LNCaP clone FGC (cell line): ENCODE results near the gene PRPF19.

Experiments
- DNase-seq: peaks from one replicate; pipeline ENCODE4 v3.0.0-alpha.2; 2011; ENCODE audit warnings: low read depth
- H3K4me3 ChIP-seq: 2 replicates; pipeline ENCODE4 v1.5.1; 2011; ENCODE audit warnings: mild to moderate bottlenecking, low read depth, low read length, control low read depth
- CTCF ChIP-seq: IDR thresholded peaks from 2 replicates; pipeline ENCODE4 v1.5.1; 2012; ENCODE audit warnings: mild to moderate bottlenecking; ENCODE audit not compliant: control insufficient read depth, insufficient read depth; ENCODE audit errors: extremely low read depth

The PRPF19 gene

GRCh38 chr11:60924110-60924905, 17.9 kb upstream of the PRPF19 start, which contains the start of gene TMEM132A:
Gene TMEM132A, plus strand, starts transcription at chr11:60924460. Its CDS starts 174 bp downstream, at chr11:60924634.
- TF ChIP-seq CTCF: peak; percentile 0; the same call in 1 of the 2 replicates
- peak within 1 kb of the TSS; percentile 85 for H3K4me3 ChIP-seq
- peak; percentile 65 for DNase-seq

GRCh38 chr11:60923800-60924109, 17.4 kb upstream of the PRPF19 start:
- no peak for DNase-seq
- no peak for TF ChIP-seq CTCF
- H3K4me3 ChIP-seq: peak overlapping the region; percentile 85

GRCh38 chr11:60923326-60923725, 16.9 kb upstream of the PRPF19 start:
- TF ChIP-seq CTCF: no peak
- no peak for DNase-seq
- peak overlapping the region; percentile 85 for H3K4me3 ChIP-seq

- no peak for TF ChIP-seq CTCF
- no peak for DNase-seq
- H3K4me3 ChIP-seq: no peak overlapping the region
These were observed 16.5 kb upstream of the PRPF19 start for GRCh38 chr11:60922906-60923305.

GRCh38 chr11:60921777-60922335, 15.5 kb upstream of the PRPF19 start:
- DNase-seq: no peak
- TF ChIP-seq CTCF: no peak
- H3K4me3 ChIP-seq: no peak overlapping the region

- H3K4me3 ChIP-seq: no peak overlapping the region
- DNase-seq: no peak
- TF ChIP-seq CTCF: no peak
These were observed 14.9 kb upstream of the PRPF19 start for GRCh38 chr11:60921259-60921658.
